Pulmonary artery endothelial cell (primary cell): ENCODE results near the gene PLEKHA7. TPM values are rescaled to one million over a fixed set of nuclear protein-coding genes. Genes with fewer than 3 reads are reported as not detected.

Experiments used
- DNase-seq: peaks from one replicate; pipeline ENCODE4 v3.0.0-alpha.2; 2011; ENCODE audit warnings: low read depth, low spot score
- total RNA-seq: library from RNA; depleted of rRNA; stranded (reverse); fragments of >200 nt; gene quantifications from 2 replicates; pipeline ENCODE4 v1.2.3, GENCODE V29; 2014

PLEKHA7 gene
- total RNA-seq, 1 donor from 2014 or later: 0.20 TPM

GRCh38 chr11:16793009-16793408, 221.2 kb downstream of the PLEKHA7 start:
- no peak for DNase-seq

- DNase-seq: no peak
Observed at GRCh38 chr11:16792426-16792825, 221.8 kb downstream of the PLEKHA7 start.

- peak; percentile 90 for DNase-seq
Observed at GRCh38 chr11:16791191-16791961, 222.8 kb downstream of the PLEKHA7 start.

GRCh38 chr11:16790486-16791190, 223.6 kb downstream of the PLEKHA7 start:
- DNase-seq: no peak

- DNase-seq: no peak
Observed at GRCh38 chr11:16789560-16790485, 224.4 kb downstream of the PLEKHA7 start.

- no peak for DNase-seq
Observed at GRCh38 chr11:16789063-16789420, 225.2 kb downstream of the PLEKHA7 start.

GRCh38 chr11:16788141-16789062, 225.8 kb downstream of the PLEKHA7 start:
- no peak for DNase-seq

- DNase-seq: no peak
Observed at GRCh38 chr11:16787035-16787742, 227.0 kb downstream of the PLEKHA7 start.

GRCh38 chr11:16786131-16786530, 228.1 kb downstream of the PLEKHA7 start:
- no peak for DNase-seq

GRCh38 chr11:16785520-16786128, 228.6 kb downstream of the PLEKHA7 start:
- DNase-seq: peak; percentile 41

GRCh38 chr11:16784666-16785065, 229.5 kb downstream of the PLEKHA7 start:
- DNase-seq: no peak

GRCh38 chr11:16784097-16784496, 230.1 kb downstream of the PLEKHA7 start:
- DNase-seq: no peak

- no peak for DNase-seq
Observed at GRCh38 chr11:16783321-16783801, 230.9 kb downstream of the PLEKHA7 start.

- DNase-seq: no peak
Observed at GRCh38 chr11:16781936-16782919, 232.0 kb downstream of the PLEKHA7 start.

GRCh38 chr11:16780698-16781550, 233.3 kb downstream of the PLEKHA7 start:
- DNase-seq: no peak

- DNase-seq: no peak
Observed at GRCh38 chr11:16780146-16780545, 234.1 kb downstream of the PLEKHA7 start.

- no peak for DNase-seq
Observed at GRCh38 chr11:16779436-16779835, 234.8 kb downstream of the PLEKHA7 start.
